GM19328 (cell line): ENCODE results near the gene FSD2.

Source experiments
- ATAC-seq: cut with Tn5 transposase; IDR thresholded peaks from one replicate; pipeline ENCODE4 v1.9.1; 2021; ENCODE audit warnings: mild to moderate bottlenecking, moderate library complexity; ENCODE audit not compliant: unreplicated experiment

The FSD2 gene, protein sequence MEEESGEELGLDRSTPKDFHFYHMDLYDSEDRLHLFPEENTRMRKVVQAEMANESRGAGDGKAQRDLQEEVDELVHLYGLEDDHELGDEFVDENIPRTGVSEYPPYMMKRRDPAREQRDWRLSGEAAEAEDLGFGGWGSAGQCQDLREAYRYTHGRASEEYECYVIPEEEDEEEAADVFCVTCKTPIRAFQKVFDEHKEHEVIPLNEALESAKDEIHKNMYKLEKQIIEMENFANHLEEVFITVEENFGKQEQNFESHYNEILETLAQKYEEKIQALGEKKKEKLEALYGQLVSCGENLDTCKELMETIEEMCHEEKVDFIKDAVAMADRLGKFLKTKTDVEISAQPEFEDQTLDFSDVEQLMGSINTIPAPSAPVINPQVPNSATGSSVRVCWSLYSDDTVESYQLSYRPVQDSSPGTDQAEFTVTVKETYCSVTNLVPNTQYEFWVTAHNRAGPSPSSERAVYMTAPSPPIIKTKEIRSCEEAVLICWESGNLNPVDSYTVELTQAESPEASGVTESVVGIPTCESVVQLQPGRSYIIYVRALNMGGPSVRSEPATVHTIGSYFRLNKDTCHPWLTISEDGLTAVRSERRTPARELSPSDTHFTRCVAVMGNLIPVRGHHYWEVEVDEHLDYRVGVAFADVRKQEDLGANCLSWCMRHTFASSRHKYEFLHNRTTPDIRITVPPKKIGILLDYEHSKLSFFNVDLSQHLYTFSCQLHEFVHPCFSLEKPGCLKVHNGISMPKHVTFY

DNA sequence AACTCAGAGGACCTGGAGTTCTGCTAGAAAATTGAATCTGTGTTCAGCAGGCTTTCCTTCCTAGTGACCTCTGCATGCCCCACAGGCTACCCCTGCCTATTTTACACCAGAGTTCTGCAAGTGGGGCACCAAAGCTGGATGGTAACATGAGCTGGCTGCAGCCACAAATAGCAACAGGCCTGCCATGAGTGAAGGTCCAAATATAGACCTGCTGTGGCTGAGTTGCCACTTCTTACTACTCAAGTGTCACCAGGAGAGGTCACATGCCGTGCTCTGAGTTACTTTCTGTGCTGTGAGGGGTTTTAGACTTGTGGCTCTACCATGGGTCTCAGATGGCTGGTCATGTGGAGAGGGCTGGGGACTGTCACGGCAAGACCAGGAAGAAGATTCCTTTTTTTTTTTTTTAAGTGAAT lies at the start of gene FSD2:
TSS of gene FSD2 (minus strand) at position 76 of the 413 bp plus-strand sequence. CDS start 18,679 bp downstream, outside the sequence.
- peak; percentile 44 for ATAC-seq

DNA sequence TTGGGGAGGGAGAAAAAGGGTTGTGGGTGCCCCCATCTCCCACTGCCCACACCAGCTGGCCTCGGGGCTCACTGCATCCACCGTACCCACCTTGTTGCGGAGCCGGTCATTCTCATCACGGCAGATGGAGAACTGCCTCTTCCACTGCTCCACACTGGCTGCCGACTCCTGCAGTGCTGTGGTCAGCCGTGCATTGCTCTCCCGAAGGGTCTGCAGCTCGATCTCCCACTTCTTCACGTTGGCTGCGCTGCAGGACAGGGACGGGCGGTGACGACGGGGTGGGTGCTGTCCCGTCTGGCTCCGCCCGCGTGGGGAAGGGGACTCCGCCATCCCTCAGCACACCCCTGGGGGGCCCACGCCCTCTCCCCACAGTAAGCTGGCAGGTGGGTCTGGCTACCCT lies 48.7 kb upstream of the FSD2 start:
- ATAC-seq = no peak

DNA sequence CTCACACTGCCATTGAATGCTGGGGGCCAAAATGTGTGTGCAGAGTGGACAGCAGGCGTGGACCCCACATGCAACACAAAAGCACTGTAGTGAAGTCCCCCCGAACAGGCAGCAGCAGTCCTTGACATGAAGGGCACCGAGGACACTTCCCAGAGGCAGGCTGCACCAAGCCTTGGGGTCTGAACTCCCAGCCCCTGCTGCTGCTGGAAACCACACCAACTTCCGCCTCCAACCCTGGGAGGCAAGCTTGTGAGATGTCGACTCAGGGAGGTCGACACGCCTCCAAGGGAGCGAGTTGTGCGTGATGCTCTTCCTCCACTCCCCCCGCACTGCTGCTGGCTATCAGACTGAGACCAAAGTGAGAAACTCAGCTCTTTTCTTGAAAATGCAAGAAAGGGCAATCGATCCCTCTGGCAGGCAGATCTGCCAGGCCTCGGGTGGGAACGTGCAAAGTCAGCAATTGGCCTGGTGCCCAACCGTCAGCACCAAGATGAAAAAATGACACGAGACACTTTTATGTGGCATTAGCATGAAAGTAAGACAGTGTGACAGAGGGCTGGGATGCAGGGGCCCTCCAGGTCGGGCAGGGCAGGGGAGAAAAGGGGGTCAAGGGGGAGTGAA lies 47.2 kb upstream of the FSD2 start:
- no peak for ATAC-seq

DNA sequence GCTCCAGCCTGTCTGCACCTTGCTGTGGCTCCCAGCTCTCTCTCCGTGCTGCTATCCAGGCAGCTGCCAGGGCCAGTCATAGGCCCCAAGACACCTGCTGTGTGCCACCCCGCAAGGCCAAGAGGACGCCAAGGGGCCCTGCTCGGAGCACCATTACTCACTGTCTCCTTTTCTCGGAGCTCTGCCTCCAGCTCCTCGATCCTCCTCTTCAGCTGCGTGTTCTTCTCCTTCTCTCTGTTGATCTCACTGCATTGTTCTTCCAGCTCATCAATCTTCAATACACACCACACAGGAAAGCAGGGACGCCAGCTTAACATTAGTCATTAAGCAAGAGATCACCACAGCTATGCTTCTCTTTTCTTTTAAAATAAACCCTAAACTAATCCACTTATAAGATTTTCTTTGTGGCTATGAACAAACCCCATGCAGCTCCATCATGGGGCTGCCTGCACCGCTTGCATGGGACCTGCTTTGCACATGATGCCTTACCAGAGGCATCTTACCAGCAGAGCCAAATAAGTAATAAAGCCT lies 46.2 kb upstream of the FSD2 start:
- ATAC-seq = no peak

DNA sequence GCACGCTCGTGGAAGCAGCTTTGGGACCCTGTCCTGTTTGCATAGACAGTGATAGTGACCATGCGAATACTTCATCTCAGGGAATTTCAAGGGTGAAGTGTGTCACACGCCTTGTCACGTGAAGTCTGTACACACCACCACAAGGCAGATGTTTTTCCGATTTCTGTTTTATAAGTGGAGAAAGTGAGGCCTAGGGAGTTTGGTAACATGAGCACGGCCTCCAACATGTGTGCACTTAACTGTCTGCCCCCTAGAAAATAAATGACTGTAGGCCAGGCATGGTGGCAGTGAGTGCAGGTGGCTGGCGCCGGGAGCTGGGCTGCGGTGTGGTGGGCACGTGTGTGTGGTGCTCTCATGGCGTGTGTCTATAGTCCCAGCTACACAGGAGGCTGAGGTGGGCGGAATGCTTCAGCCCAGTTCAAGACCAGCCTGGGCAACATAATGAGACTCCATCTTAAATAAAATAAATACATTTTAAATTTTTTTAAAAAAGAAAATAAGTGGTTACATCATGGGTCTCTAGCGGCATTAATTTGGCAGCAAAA lies 45.5 kb upstream of the FSD2 start:
- no peak for ATAC-seq

DNA sequence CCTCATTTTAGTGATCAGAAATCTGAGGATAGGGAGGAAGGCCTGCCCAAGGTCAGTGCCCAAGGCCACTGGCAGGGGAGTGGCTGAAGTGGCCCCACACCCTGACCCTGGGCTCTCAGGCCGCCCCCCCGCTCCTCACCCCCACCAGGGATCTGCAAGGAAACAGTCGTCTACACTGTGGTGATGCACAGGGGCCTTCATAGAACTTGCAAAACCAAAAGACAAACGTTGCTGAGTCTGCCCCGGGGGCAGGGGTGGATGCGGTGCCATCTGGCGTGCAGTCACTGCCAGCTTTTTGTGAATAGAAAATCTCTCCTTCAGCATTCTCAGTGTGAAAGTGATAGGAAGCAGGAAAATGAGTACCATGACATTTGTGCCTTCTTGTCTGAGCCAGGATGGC lies 44.9 kb upstream of the FSD2 start:
- no peak for ATAC-seq

DNA sequence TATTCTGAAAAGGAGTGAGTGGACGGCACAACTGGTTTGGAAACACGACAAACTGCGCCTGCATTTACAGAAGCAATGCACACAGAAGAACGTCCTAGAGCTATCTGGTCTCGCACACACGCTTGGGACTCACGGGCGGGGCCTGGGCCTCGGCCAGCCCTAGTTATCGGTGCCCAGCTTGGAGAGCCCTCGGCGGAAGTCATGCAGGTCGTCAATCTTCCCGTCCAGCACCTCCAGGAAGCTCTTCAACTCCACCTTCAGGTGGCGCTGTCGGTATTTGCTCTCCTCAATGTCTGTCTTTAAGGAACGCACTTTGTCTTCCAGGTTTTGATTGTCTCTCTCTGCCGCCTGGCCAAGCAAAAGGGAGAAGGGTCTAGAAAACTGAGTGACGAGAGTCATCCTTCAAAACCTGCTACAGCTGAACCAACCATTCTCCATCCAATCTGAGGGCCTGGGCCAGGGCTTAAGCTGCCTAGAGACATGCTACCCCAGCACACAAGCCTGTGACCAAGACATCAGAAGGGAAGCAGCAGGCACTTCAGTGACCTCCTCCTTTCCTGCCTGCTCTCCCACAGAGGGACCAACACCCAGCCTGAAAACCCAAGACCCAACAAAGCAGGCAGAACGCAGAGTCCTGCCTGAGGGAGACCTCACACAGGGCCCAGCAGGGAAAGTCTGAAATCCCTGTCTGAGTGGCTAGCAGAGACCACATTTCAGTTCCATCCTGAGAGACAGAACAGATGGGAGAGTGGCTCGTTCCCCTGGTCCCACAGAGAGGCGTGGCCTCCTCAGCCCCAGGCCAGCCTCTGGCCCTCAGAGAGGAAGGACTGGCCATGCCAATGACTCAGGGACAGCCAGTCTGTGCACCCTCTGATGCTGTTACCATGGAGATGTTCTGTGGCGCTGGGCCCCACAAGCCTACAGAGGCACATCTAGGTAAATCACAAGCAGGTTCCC lies 44.0 kb upstream of the FSD2 start:
- ATAC-seq = no peak

DNA sequence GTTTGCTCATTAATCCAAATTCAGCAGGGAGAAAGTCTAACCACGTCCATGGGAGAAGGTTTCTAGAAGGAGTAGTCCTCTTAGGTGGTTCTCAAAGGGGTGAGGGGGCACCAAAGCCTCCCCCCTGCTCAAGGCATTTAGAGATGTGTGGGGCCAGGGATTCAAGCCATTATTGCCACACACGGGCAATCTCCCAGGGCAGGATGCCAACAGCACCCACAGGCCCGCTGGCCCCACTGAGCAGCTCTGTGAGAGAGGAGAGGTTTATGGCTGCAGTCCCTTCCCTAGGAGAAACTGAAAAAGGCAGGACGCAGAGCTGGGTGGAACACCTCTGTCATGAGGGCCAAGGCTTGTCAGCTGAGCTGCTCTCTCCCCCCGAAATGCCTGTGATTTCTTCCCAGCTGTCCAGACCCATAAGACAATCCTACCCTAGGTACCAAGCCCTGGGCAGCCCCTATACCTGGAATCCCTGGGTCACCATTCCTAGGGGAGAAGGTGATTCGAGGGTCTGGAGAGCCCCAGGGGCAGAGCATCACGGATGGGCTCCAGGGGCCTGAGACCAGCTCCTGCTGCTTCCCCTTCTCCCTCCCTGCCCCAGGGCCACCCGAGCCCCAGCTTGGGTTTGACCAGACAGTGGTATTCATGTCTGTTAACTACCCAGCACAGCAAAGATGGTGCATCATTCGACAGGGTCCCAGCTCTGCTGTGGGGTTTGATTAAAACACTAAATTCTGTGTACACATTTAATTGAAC lies 42.5 kb upstream of the FSD2 start:
- ATAC-seq = no peak

DNA sequence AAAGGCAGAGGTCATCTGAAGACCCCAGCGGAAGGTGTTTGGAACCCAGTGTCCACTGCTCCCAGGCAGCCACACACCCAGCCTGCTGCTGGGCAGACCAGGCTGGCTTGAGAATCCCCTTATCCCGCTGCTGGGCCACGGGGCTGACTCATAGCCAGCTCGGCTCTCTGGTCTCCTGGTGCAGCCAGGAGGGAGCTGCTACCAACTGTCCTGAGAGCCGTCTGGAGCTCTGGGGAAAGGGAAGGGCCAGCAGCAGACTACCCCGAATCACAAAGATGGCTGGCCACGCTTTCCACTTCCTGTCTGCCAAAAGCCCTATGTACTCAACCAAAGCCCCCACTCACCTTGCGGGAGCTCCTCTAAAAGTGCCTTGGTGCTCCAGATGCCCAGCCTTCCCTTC lies 41.8 kb upstream of the FSD2 start:
- no peak for ATAC-seq

DNA sequence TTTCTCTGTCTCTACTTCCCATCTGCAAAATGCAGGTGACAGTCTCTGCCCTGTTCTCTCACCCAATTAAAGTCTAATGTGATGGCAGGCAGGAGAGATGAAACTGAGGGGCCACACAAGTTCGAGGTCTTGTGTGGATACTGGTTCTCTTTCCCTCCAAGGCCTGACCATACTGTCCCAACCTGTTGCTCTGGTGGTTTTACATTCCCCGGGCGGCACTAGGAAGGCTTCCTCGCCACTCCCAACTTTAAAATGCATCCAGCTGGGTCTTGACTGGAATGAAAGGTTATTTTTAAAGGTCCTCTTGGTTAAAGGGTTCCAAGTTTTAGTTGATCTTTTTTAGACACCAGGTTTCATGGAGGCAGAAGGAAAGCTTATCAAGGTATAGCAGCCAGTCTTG lies 40.8 kb upstream of the FSD2 start:
- ATAC-seq = no peak

DNA sequence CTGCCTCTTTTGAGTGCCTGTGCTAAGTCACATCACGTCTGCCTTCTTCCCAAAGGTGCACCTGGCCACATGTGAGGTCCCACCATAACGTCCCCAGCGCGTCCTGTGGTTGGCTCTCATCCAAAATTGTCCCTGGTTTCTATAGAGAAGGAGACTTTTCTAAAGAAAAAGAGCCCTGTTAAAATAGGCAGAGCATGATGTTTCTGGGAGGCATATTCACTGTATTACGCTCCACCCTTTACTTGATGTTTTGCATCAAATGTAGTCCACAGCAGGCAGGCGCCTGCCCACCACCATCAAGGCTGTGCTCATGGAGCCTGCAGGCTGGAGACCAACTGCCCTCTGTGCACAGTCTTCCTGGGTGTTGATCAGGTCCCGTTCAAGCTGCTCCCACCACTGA lies 39.8 kb upstream of the FSD2 start:
- no peak for ATAC-seq

DNA sequence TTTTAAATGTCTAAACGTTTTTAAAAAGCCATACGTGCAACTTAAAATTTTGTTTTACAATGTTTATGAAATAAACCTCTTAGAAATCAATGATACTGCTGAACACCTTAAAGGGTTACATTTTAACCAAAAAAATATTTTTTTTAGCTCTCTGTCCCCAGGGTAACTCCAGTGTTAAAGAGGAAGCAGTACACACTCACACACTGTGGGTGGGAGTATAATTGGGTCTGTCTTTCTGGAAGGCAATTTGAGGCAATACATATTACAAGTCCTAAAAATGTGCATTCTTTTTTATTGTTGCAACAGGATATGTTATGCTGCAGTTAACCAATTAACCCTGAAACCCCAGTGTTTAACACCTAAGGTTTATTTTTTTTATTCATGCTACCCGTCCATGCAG lies 37.7 kb upstream of the FSD2 start:
- ATAC-seq = no peak

DNA sequence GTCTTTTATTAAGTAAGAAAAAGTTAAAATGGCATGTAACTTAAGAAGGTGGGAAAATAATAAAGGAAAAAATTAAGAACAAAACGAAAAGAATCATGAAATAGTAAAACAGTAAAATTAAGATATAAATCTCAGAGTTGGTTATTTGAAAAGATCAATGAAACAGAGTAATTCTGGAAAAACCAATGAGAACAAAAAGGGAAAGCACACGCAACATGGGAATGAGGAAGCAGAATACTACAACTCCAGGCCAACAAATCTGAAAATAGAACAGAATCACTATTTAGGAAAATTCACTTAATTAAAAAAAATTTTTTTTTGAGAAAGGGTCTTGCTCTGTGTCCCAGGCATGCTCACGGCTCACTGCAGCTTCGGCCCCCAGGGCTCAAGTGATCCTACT lies 34.3 kb upstream of the FSD2 start:
- ATAC-seq = no peak

DNA sequence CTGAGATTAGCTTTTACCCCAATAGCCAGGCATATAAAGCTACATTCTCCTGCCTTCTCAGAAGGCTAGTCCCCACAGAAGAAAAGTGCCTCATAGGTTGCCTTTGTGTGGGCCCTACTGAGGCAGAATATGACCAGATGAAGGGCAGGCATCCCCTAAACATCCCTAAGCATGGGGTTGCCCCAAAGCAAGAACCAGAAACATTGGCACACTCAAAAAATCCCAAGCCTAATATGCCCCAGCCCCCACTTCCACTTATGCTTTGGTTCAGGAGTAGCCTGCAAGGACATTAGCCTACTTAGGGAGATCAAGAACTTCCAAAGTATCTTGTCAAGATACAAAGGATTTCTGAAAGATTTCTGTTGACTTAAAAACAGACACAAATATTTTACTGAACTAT lies 33.3 kb upstream of the FSD2 start:
- no peak for ATAC-seq

DNA sequence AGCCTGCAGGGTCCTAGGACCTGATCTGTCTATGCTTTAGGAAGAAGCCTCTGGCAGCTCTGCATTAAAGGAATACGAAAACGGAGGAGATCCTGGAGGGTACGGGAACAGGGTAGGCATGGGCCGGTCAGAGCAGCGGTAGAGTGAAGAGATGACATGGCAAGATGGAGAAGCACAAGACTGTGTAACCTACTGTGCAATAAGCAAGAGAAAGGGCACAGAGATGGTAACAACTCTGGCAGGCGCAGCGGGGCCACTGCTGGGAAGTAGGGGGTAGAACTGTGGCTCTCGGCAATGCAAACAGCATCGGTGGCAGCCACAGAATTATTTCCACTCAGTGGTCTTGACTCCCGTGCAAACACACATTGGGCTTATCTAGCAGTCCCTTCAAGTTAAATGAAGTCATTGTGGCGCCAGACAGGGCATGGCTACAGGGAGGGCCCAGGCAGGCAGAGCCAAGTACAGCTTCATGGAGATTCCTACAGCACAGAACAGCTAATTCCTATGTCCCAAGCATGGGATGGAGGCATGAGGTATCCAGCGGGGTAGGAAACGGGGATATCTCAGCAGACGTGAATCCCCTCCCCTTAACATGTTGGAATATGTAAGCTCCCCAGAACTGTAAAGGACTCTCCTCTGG lies 32.3 kb upstream of the FSD2 start:
- ATAC-seq = no peak

DNA sequence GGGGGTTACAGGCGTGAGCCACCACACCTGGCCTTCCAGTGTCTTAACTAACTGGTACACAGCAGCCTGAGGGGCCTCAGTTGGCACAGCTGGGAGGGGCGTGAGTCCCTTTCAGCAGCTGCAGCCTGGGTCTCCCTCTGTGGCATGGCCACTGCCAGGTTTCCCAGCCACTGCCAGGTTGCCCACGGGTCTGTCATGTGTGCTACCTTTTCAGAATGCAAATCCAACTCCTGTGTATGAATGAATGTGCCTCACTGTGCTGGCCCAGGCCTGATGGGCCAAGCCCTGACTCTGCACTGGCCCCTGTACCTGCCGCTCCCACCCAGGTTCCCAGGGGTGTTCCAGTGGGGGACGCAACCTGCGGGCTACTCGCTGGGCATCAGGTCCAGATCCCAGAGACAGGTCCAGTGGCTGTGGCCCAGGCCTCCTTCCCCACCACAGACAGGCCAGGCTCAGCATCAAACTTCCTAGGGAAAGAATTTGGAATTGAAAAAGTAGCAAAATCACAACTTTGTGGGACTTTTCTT lies 29.6 kb upstream of the FSD2 start:
- no peak for ATAC-seq

DNA sequence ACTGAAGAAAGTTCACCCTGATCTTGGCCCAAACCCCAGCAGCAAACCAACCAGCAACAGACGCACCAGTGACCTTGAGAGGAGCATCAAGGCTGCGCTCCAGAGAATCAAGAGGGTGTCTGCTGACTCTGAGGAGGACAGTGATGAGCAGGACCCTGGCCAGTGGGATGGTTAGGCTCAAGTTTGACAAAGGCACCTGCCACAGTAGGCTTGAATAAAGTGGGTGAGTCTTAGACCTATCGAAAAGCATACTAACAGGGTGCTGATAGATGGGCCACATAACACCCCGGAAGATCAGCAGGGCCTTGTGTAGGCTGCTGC lies 27.5 kb upstream of the FSD2 start:
- ATAC-seq = no peak

DNA sequence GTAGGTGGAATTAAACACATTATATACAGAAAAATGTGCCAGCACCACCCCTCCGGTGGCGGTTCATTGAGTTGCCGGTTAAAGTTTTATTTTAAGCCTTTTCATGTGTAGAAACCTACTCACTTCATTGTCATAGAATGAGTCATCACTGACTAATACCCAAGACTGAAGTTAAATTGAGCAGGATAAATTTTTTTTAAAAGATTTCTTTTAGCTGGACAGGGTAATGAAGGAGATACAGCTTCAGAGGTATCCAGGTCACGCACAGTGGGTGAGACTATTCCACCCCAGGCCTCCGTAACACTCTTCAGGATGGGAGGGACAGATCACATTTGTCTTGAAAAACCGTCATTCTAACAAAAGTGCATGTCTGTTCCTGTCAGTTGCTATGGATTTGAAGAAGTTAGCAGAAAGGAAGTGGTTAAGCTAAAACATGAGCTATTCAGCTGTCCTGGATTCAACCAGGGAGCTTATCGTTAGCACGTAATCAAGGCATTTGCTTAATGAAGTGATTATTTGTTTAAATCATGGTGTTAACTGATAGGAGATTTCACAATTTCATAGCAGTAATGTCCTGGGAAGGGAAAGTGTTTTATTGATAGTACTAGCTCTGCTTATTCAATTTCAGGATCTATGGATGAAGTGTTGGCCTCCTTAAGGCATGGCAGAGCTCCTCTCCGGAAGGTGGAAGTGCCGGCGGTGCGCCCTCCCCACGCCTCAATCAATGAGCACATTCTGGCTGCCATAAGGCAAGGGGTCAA lies 26.9 kb upstream of the FSD2 start:
- peak; percentile 83 for ATAC-seq
